Choroid plexus epithelial cell (primary cell): ENCODE results near the gene VWA1.
"Not testable (repeated sequence)": the region's sequence is repeated elsewhere in the genome, so short reads cannot be mapped to it uniquely, and the experiment has no call there.

Experiments used
- DNase-seq: peaks from one replicate; pipeline ENCODE4 v3.0.0-alpha.2; 2010; ENCODE audit warnings: low read depth
- H3K4me3 ChIP-seq: 2 replicates; pipeline ENCODE4 v1.5.1; 2011; ENCODE audit warnings: low read depth, mild to moderate bottlenecking, control low read depth, low read length, moderate library complexity
- TF ChIP-seq, protein P1 (sequence below): conservative IDR thresholded peaks from 2 replicates; pipeline ENCODE4 v1.5.1; 2011; ENCODE audit warnings: low read depth, mild to moderate bottlenecking, control low read depth, inconsistent platforms, low read length, moderate library complexity

VWA1 gene

DNA sequence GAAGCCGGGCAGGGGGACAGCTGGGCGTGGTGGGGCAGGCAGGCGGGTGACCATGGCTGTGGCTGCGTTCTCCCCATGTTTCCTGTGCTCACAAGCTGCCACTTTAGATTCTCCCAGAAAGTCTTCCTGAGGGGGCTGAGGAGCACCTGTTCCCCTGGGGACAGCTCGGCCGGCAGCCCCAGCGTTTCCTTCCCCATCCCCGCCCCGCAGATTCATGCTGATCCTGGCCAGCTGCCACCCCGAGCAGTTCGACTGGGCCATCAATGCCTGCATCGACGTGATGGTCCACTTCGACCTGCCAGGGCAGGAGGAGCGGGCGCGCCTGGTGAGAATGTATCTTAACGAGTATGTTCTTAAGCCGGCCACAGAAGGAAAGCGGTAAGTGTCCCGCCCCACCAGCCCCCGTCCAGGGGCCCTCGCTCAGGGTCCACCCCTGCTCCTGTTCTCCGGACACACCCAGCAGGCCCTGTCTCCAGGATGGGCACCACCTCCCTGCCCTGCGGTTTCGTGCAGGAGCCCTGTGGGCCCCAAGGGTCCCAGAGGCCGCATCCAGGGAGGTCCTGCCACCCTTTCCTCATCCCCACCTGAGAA, 25.1 kb downstream of the VWA1 start:
- DNase-seq = no peak
- TF ChIP-seq, protein P1, sequence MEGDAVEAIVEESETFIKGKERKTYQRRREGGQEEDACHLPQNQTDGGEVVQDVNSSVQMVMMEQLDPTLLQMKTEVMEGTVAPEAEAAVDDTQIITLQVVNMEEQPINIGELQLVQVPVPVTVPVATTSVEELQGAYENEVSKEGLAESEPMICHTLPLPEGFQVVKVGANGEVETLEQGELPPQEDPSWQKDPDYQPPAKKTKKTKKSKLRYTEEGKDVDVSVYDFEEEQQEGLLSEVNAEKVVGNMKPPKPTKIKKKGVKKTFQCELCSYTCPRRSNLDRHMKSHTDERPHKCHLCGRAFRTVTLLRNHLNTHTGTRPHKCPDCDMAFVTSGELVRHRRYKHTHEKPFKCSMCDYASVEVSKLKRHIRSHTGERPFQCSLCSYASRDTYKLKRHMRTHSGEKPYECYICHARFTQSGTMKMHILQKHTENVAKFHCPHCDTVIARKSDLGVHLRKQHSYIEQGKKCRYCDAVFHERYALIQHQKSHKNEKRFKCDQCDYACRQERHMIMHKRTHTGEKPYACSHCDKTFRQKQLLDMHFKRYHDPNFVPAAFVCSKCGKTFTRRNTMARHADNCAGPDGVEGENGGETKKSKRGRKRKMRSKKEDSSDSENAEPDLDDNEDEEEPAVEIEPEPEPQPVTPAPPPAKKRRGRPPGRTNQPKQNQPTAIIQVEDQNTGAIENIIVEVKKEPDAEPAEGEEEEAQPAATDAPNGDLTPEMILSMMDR = no peak
- H3K4me3 ChIP-seq = no peak overlapping the region

DNA sequence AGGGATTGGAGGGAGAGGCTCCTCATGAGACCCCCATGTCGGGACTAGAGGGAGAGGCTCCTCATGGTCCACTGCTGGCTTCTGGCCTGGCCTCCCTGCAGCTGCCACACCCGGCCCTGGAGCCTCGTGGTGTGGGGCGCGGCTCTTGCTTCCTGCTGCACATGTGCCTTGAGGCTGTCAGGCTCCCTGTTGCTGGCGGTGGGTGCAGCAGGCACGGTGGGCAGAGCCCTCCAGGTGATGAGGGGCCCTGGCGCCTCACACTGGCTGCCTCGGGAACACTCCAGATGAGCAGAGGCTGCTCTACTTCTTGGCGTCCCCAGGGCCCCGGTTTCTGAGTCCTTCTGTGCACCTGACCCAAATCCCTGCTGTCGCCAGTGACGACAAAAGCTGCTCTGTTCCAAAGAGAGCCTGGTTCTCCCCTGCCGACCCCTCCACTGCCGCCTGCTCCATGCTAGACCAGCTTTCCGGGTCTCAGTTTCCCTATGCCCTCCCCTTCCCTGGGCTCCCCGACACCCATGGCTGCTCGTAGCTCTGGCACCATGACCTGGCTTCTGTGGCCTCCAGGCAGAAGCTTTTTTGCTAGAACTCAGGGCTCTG, 26.3 kb downstream of the VWA1 start:
- TF ChIP-seq, protein P1 = no peak
- DNase-seq = no peak
- no peak overlapping the region for H3K4me3 ChIP-seq

DNA sequence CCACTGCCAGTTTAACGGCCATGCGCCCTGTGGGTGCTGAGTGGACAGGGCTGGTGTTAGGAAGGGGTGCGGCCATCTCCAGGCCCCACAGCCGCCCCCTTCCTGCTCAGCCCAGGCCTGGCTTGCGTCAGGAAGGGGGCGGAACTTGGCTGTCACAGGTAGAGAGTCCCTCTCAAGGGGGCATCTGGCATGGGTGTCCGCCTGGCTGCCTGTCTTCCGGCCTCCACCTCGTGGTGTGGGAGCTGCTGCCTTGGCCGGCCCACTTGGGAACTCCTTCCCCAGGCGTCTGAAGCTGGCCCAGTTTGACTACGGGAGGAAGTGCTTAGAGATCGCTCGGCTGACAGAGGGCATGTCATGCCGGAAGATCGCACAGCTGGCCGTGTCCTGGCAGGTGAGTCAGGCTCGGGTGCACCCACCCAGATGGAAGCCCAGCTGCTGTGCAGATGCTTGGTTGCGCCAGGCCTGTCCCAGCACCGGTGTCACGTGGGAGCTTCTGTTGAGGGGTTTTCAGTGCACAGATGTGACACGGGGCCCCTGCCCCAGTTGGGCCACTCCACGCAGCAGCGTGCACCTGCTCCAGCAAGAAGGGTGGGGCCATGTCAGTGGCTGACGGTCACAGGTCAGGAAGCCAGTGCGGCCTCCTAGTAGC, 27.0 kb downstream of the VWA1 start:
- H3K4me3 ChIP-seq = no peak overlapping the region
- DNase-seq = no peak
- TF ChIP-seq, protein P1 = no peak

DNA sequence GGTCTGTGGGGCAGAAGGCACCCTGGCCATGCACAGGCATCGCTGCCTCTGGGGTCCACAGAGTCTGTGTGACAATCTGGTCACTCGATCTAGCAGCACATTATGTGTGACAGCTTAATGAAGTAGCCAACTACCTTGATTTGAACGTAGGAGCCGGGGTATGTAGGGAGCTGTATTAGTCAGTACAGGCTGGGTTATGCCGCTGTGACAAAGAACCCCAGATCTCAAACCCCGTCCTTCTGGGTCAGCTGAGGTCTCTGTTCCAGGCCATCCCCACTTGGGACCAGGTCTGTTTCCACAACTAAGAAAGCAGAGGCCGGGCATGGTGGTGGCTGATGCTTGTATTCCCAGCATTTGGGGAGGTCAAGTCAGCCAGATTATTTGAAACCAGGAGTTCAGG, 27.8 kb downstream of the VWA1 start:
- TF ChIP-seq, protein P1 = no peak
- no peak overlapping the region for H3K4me3 ChIP-seq
- no peak for DNase-seq

DNA sequence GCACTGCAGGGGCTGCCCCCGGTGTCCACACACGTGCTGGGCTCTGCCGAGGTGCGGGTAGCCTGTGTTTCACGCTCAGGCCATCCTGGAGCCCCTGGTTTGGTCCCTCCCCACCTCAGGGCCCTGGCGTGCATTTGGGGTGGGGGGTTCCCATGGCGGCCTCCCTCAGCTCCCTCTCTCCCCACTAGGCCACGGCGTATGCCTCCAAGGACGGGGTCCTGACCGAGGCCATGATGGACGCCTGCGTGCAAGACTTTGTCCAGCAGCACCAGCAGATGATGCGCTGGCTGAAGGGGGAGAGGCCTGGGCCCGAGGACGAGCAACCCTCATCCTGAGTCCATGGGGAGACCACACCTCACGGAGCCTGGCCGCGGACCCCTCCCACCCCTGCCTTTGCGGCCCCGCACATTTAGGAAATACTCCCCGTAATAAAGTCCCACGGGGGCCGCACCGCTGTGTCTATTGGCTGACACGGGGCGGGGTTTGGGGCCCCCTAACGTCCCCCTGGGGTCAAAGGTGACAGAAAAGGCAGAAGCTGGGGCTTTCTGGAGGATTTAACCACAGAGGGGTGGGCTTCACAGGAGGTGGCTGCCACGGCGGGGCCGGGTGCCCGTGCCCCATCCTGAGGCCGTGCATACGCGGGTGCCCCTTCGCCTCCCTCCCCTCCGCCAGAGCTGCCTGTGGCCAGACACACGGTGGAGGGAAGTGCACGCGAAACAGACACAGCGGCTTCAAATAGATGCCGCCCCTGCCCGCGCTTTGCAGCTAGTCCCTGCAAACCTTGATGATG, 32.9 kb downstream of the VWA1 start:
- DNase-seq = not testable (repeated sequence)

DNA sequence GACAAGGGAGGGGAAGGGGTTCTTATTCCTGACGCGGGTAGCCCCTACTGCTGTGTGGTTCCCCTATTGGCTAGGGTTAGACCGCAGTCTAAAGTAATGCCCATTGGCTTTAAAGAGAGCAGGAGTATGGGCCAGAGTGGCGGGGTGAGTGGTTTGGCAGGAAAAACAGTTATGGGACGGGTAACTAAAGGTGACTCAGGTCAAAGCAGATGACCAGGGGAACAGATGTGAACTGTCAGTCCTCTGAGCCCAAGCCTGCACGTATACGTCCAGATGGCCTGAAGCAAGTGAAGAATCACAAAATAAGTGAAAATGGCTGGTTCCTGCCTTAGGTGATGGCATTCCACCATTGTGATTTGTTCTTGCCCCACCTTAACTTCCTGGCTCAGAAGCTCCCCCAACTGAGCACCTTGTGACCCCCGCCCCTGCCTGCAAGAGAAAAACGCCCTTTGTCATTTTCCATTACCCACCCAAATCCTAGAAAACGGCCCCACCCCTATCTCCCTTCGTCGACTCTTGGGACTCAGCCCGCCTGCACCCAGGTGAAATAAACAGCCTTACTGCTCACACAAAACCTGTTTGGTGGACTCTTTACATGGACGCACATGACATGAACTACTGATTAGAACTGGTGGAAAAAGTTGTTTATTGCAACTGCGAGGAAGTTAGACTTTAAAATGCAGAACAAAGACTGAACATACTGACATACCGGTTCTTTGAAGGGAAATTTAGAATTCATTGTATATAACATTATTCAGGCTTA, 35.3 kb downstream of the VWA1 start:
- TF ChIP-seq, protein P1 = no peak
- peak overlapping the region; percentile 85 for H3K4me3 ChIP-seq
- DNase-seq = no peak

More for the DNA sequence above, 32.9 kb downstream of the VWA1 start:
- not testable (repeated sequence) for H3K4me3 ChIP-seq
